Endothelial cell of umbilical vein (primary cell): ENCODE results near the gene AZU1.

Experiments
- CTCF ChIP-seq, 2 donors: IDR thresholded peaks; 1 replicate in 1 of 2; 2 replicates in 1 of 2; pipeline ENCODE4 v1.5.1; 2011; ENCODE audit warnings: low read length in 2 of 2, mild to moderate bottlenecking in 2 of 2, moderate library complexity in 2 of 2, control low read depth in 1 of 2, inconsistent platforms in 1 of 2, low read depth in 1 of 2; ENCODE audit not compliant: insufficient read depth in 1 of 2; ENCODE audit errors: extremely low read depth in 1 of 2
- FOS ChIP-seq: IDR thresholded peaks from 2 replicates; pipeline ENCODE4 v1.6.1; 2011; ENCODE audit warnings: mild to moderate bottlenecking, low read length, moderate library complexity, borderline replicate concordance; ENCODE audit not compliant: insufficient read depth
- POLR2A ChIP-seq: IDR thresholded peaks from 2 replicates; pipeline ENCODE4 v1.6.1; 2012; ENCODE audit warnings: low read depth, mild to moderate bottlenecking, control low read depth, low read length
- POLR2AphosphoS5 ChIP-seq: IDR thresholded peaks from 2 replicates; pipeline ENCODE4 v1.6.1; 2012; ENCODE audit warnings: low read depth, mild to moderate bottlenecking, control low read depth, low read length, moderate library complexity; ENCODE audit not compliant: insufficient read depth

GRCh38 chr19:858284-858683 is 30.6 kb downstream of the AZU1 start:
- TF ChIP-seq POLR2A, result no peak
- TF ChIP-seq FOS, result no peak
- TF ChIP-seq CTCF (IDR thresholded peaks at IDR 0.05; ENCODE audit: extremely low read depth in 1 of 2, insufficient read depth in 1 of 2, low read depth in 1 of 2, low read length in 2 of 2), result no peak
- no peak for TF ChIP-seq POLR2AphosphoS5
